ENCODE data around the gene ZNF559. TPM values are rescaled to one million over a fixed set of nuclear protein-coding genes. Genes with fewer than 3 reads are reported as not detected.
"Not testable (repeated sequence)": the region's sequence is repeated elsewhere in the genome, so short reads cannot be mapped to it uniquely, and the experiment has no call there.

The ZNF559 gene
- total and polyA plus RNA-seq, 2 experiments from 2014 or later: 18.9 to 19.3 TPM

- TF ChIP-seq ZNF462 (CRISPR knock-in tag; IDR thresholded peaks at IDR 0.05): no peak
- TF ChIP-seq ZNF114 (CRISPR knock-in tag; IDR thresholded peaks at IDR 0.05): no peak
- TF ChIP-seq REST (IDR thresholded peaks at IDR 0.05; ENCODE audit: unreplicated experiment): no peak
- TF ChIP-seq, protein P1, sequence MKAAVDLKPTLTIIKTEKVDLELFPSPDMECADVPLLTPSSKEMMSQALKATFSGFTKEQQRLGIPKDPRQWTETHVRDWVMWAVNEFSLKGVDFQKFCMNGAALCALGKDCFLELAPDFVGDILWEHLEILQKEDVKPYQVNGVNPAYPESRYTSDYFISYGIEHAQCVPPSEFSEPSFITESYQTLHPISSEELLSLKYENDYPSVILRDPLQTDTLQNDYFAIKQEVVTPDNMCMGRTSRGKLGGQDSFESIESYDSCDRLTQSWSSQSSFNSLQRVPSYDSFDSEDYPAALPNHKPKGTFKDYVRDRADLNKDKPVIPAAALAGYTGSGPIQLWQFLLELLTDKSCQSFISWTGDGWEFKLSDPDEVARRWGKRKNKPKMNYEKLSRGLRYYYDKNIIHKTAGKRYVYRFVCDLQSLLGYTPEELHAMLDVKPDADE (IDR thresholded peaks at IDR 0.05): no peak
- TF ChIP-seq CTCF (conservative IDR thresholded peaks at IDR 0.05; ENCODE audit: low read depth in 2 of 2): no peak
- TF ChIP-seq JUNB (IDR thresholded peaks at IDR 0.05; ENCODE audit: unreplicated experiment): no peak
These were observed 2.6 kb upstream of the ZNF559 start (continued) for GRCh38 chr19:9321338-9321737.

DNA sequence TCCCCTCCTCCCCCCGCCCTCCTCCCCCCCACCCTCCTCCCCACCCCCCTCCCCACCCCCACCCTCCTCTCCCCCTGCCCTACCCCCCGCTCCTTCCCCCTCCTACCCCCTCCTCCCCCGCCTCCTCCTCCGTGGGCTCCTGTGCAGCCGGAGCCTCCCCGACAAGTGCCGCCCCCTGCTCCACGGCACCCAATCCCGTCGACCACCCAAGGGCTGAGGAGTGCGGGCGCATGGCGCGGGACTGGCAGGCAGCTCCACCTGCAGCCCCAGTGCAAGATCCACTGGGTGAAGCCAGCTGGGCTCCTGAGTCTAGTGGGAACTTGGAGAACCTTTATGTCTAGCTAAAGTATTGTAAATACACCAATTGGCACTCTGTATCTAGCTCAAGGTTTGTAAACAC, 2.2 kb upstream of the ZNF559 start:
- not testable (repeated sequence) for H4K20me1 ChIP-seq (replicated peaks; ENCODE audit: insufficient read depth); H3K27ac ChIP-seq (ENCODE audit: low read depth); ATAC-seq; H3K9me2 ChIP-seq (ENCODE audit: insufficient read depth); H3K27me3 ChIP-seq (ENCODE audit: insufficient read depth); DNase-seq (ENCODE audit: low spot score); H3F3A ChIP-seq (replicated peaks; ENCODE audit: low read depth); H3K4me1 Mint-ChIP-seq; H3K4me2 ChIP-seq; H3K4me3 Mint-ChIP-seq; H3K27ac Mint-ChIP-seq; H3K4me3 ChIP-seq; H3K4me1 ChIP-seq (ENCODE audit: insufficient read depth); H3K36me3 ChIP-seq (ENCODE audit: insufficient read depth); H2AFZ ChIP-seq
- peaks cover 75% of the 10 kb centered on the region for H3K9me3 Mint-ChIP-seq
- peaks cover 17% of the 10 kb centered on the region for H3K27me3 Mint-ChIP-seq (ENCODE audit: insufficient read depth, low read depth, poor library complexity)
- H3K36me3 Mint-ChIP-seq (ENCODE audit: low read depth): peaks cover 47% of the 10 kb centered on the region
- H3K79me2 ChIP-seq (replicated peaks; ENCODE audit: insufficient read depth): peaks cover 23% of the 10 kb centered on the region

- H3K27me3 ChIP-seq (ENCODE audit: insufficient read depth); ATAC-seq; H3K4me1 ChIP-seq (ENCODE audit: insufficient read depth); H3K4me2 ChIP-seq; H3K27ac ChIP-seq (ENCODE audit: low read depth); H3K4me3 ChIP-seq; H3F3A ChIP-seq (replicated peaks; ENCODE audit: low read depth); H3K27ac Mint-ChIP-seq; H3K4me1 Mint-ChIP-seq; DNase-seq (ENCODE audit: low spot score); H3K4me3 Mint-ChIP-seq; H3K36me3 ChIP-seq (ENCODE audit: insufficient read depth); H4K20me1 ChIP-seq (replicated peaks; ENCODE audit: insufficient read depth); H2AFZ ChIP-seq; H3K9me2 ChIP-seq (ENCODE audit: insufficient read depth): not testable (repeated sequence)
- H3K79me2 ChIP-seq (replicated peaks; ENCODE audit: insufficient read depth): peaks cover 27% of the 10 kb centered on the region
- Mint-ChIP-seq H3K9me3 (peaks cover 76% of the 10 kb centered on the region), H3K36me3 (ENCODE audit: low read depth) (peaks cover 51% of the 10 kb centered on the region), H3K27me3 (ENCODE audit: insufficient read depth, low read depth, poor library complexity) (peaks cover 17% of the 10 kb centered on the region)
These were observed 1.8 kb upstream of the ZNF559 start for GRCh38 chr19:9322201-9322600.
